K562 (cell line): ENCODE results near the gene DMD. TPM values are rescaled to one million over a fixed set of nuclear protein-coding genes. Genes with fewer than 3 reads are reported as not detected.

Experiments used
- ATAC-seq: fragments of 200-7000 bp; cut with Tn5 transposase; 3 replicates; pipeline ENCODE4 v1.9.1; 2020; ENCODE audit warnings: moderate library complexity
- BruUV-seq: library from RNA; stranded (reverse); fragments of 400-500 nt; replicated peaks from 2 replicates; lab custom pipeline; 2021; lab: Mats Ljungman, UMichigan
- CTCF ChIA-PET: fragments of 300-600 bp; formaldehyde crosslinking; extraction: SDS; loops from one replicate; lab custom pipeline; 2021; ENCODE audit warnings: low intra/inter-chr PET ratio; lab: Yijun Ruan, JAX
- POLR2A ChIA-PET: fragments of 300-600, 350-650 bp; sonication (Branson Sonifier 250); formaldehyde crosslinking; extraction: SDS; loops from one replicate; lab custom pipeline; 2021; ENCODE audit warnings: antibody characterized with exemption, inconsistent platforms; lab: Yijun Ruan, JAX
- DNase-seq, 4 experiments: peaks; one replicate each; pipeline versions ENCODE4 v3.0.0 to v3.0.0-alpha.2; 2011 to 2018; ENCODE audit warnings: low spot score in 3 of 4, mixed read lengths in 3 of 4; ENCODE audit errors: extremely low read depth in 1 of 4
- FAIRE-seq: peaks from 2 replicates; lab custom pipeline; 2011; peaks lifted over from hg19 to GRCh38; lab: Jason Lieb, UNC
- H2AFZ ChIP-seq: 2 replicates; pipeline ENCODE4 v1.6.0; 2011; ENCODE audit warnings: low read depth, low read length, control low read depth, inconsistent platforms
- H3K27ac ChIP-seq: fragments of 200-600 bp; 3 replicates; pipeline ENCODE4 v1.8.0; 2011; ENCODE audit warnings: low read depth, mild to moderate bottlenecking, control low read depth, inconsistent platforms, low read length, moderate library complexity, mixed read lengths; ENCODE audit errors: extremely low read depth
- H3K27me3 ChIP-seq, 2 experiments: fragments of 300-600 bp in 1 of 2; 2 replicates in 1 of 2; 3 replicates in 1 of 2; pipeline versions ENCODE4 v1.6.0 to v1.8.0; 2011; ENCODE audit warnings: inconsistent platforms in 2 of 2, low read length in 2 of 2, mild to moderate bottlenecking in 1 of 2, mixed read lengths in 1 of 2, moderate library complexity in 1 of 2; ENCODE audit not compliant: control insufficient read depth in 2 of 2, insufficient read depth in 2 of 2
- H3K36me3 ChIP-seq: fragments of 300-600 bp; 3 replicates; pipeline ENCODE4 v1.8.0; 2011; ENCODE audit warnings: mild to moderate bottlenecking, low read length, inconsistent platforms; ENCODE audit not compliant: control insufficient read depth, insufficient read depth
- H3K4me1 ChIP-seq, 2 experiments: fragments of 200-600 bp in 1 of 2; replicated peaks in 1 of 2; 2 replicates in 1 of 2; 3 replicates in 1 of 2; pipeline versions ENCODE4 v1.5.1 to v1.8.0; 2011; ENCODE audit warnings: inconsistent platforms in 2 of 2, low read length in 2 of 2, mild to moderate bottlenecking in 1 of 2, mixed read lengths in 1 of 2, moderate library complexity in 1 of 2; ENCODE audit not compliant: control insufficient read depth in 2 of 2, insufficient read depth in 2 of 2
- H3K4me2 ChIP-seq: 2 replicates; pipeline ENCODE4 v1.6.1; 2011; ENCODE audit warnings: low read length, control low read depth, inconsistent platforms, mixed read lengths; ENCODE audit not compliant: insufficient read depth
- H3K4me3 ChIP-seq: fragments of 200-600 bp; sonication (generic), shearing (Covaris generic); 2 replicates; pipeline ENCODE4 v1.5.1; 2016; ENCODE audit warnings: control low read depth, inconsistent platforms
- H3K79me2 ChIP-seq: fragments of 200-600 bp; 3 replicates; pipeline ENCODE4 v1.8.0; 2011; ENCODE audit warnings: low read length, inconsistent platforms; ENCODE audit not compliant: control insufficient read depth, insufficient read depth
- H3K9ac ChIP-seq, 2 experiments: 2 replicates each; pipeline versions ENCODE4 v1.6.0 to v1.6.1; 2011; ENCODE audit warnings: low read depth in 2 of 2, low read length in 2 of 2, control low read depth in 1 of 2, inconsistent platforms in 1 of 2, mild to moderate bottlenecking in 1 of 2, mixed read lengths in 1 of 2; ENCODE audit not compliant: insufficient read depth in 1 of 2
- H3K9me1 ChIP-seq: one replicate; pipeline ENCODE4 v1.6.0; 2011; ENCODE audit warnings: inconsistent platforms, mild to moderate bottlenecking, low read length, moderate library complexity; ENCODE audit not compliant: control insufficient read depth, insufficient read depth
- H3K9me3 ChIP-seq: replicated peaks from 2 replicates; pipeline ENCODE4 v1.5.1; 2011; ENCODE audit warnings: low read depth, low read length, inconsistent platforms; ENCODE audit not compliant: control insufficient read depth, insufficient read depth
- H4K20me1 ChIP-seq: replicated peaks from 2 replicates; pipeline ENCODE4 v1.6.1; 2011; ENCODE audit warnings: low read length, inconsistent platforms, mixed read lengths; ENCODE audit not compliant: control insufficient read depth, insufficient read depth
- NFIC ChIP-seq: fragments of 450-650 bp; IDR thresholded peaks from 2 replicates; pipeline ENCODE4 v1.6.1; 2017; ENCODE audit warnings: mild to moderate bottlenecking, inconsistent platforms
- NFIX ChIP-seq: fragments of 250-450 bp; sonication (Bioruptor Pico); IDR thresholded peaks from 2 replicates; pipeline ENCODE4 v1.4.0; 2020; ENCODE audit warnings: low read depth, mild to moderate bottlenecking, moderate library complexity
- RNF219 ChIP-seq: fragments of 250-450 bp; sonication (Bioruptor Pico); IDR thresholded peaks from 2 replicates; pipeline ENCODE4 v1.5.0; 2022; ENCODE audit warnings: mild to moderate bottlenecking
- ZBTB34 ChIP-seq: fragments of 250-450 bp; sonication (Bioruptor Pico); IDR thresholded peaks from 2 replicates; pipeline ENCODE4 v1.8.0; 2021; ENCODE audit warnings: mild to moderate bottlenecking, moderate library complexity
- in situ Hi-C: fragments of 300-500 bp; cut with MboI; formaldehyde crosslinking; loops from 4 replicates; pipeline ENCODE4 v1.15.0; 2018; ENCODE audit warnings: inconsistent platforms, mixed read lengths
- intact Hi-C: fragments of 100-400 bp; cut with micrococcal nuclease; formaldehyde crosslinking; loops from 2 replicates; pipeline ENCODE4 v1.14.2; 2022
- polyA plus RNA-seq, 8 experiments: library from polyadenylated mRNA; depleted of rRNA in 4 of 8; stranded (reverse) in 5 of 8; unstranded in 3 of 8; fragments of >200 nt; fragmentation: Nextera tagmentation in 2 of 8; fragmentation: Illumina TruSeq in 1 of 8; extraction: Ambion mirVana in 2 of 8; extraction: Trizol in 1 of 8; gene quantifications; 2 replicates each; pipeline versions ENCODE4 v1.2.1 to v1.2.3, GENCODE V29; 2011 to 2014; ENCODE audit warnings: inconsistent platforms in 1 of 8, missing spikeins in 1 of 8
- total RNA-seq, 7 experiments: library from RNA; depleted of rRNA in 6 of 7; stranded (reverse); fragments of >200 nt in 6 of 7; fragmentation: Illumina TruSeq in 2 of 7; extraction: Trizol in 2 of 7; gene quantifications; 2 replicates each; pipeline versions ENCODE4 v1.2.1 to v1.2.3, GENCODE V29; 2011 to 2021; ENCODE audit warnings: low replicate concordance in 1 of 7

DMD gene
- total and polyA plus RNA-seq, 9 of the 15 experiments (the other 6 are each of a cell fraction or from before 2014, with no cell fraction given) = 3.8 to 20.4 (median 11.4) TPM

GRCh38 chrX:31656013-31656412 lies 1555.3 kb downstream of the DMD start:
- FAIRE-seq (no peak), ATAC-seq (no peak), DNase-seq (no peak)
- no peaks in the 10 kb centered on the region for H4K20me1 ChIP-seq
- H3K4me1 ChIP-seq = no peaks in the 10 kb centered on the region; a peak in 1 of 5 replicates
- H3K36me3 ChIP-seq = no peaks in the 10 kb centered on the region
- no peak overlapping the region for H3K4me3 ChIP-seq
- H3K27ac ChIP-seq = no peak overlapping the region
- H3K79me2 ChIP-seq = no peaks in the 10 kb centered on the region
- in situ Hi-C loops = loop anchor here (25.0 kb wide), 1 partner anchor 619 kb away; no protein-coding TSS in a partner anchor
- intact Hi-C loops = loop anchor here (5.0 kb wide), 2 partner anchors 619 to 919 kb away; no protein-coding TSS in a partner anchor
- BruUV-seq = no TSS peak
- H3K9ac ChIP-seq = no peak overlapping the region
- H2AFZ ChIP-seq = no peak overlapping the region
- H3K27me3 ChIP-seq = no peaks in the 10 kb centered on the region
- POLR2A ChIA-PET = no interaction called here
- CTCF ChIA-PET = no interaction called here
- no peak overlapping the region for H3K4me2 ChIP-seq
- no peaks in the 10 kb centered on the region for H3K9me3 ChIP-seq
- peak; percentile 55 for TF ChIP-seq NFIX (CRISPR knock-in tag)
- TF ChIP-seq ZBTB34 (CRISPR knock-in tag) = no peak
- peak; percentile 85 for TF ChIP-seq NFIC
- H3K9me1 ChIP-seq = no peaks in the 10 kb centered on the region

GRCh38 chrX:31653422-31653821 lies 1557.9 kb downstream of the DMD start:
- no peak for FAIRE-seq
- H3K27ac ChIP-seq = no peak overlapping the region
- H3K4me1 ChIP-seq = no peaks in the 10 kb centered on the region
- intact Hi-C loops = no loop called here
- no peak for TF ChIP-seq RNF219 (CRISPR knock-in tag)
- TF ChIP-seq, all 486 proteins: peak for 0
- H3K36me3 ChIP-seq = no peaks in the 10 kb centered on the region
- no peaks in the 10 kb centered on the region for H3K9me1 ChIP-seq
- ChIA-PET POLR2A (no interaction called here), CTCF (no interaction called here)
- DNase-seq (no peak), ATAC-seq (no peak)
- BruUV-seq = no TSS peak
- H3K4me3 ChIP-seq = no peak overlapping the region
- no peak overlapping the region for H3K4me2 ChIP-seq
- no peak overlapping the region for H3K9ac ChIP-seq
- no peaks in the 10 kb centered on the region for H3K9me3 ChIP-seq
- H4K20me1 ChIP-seq = no peaks in the 10 kb centered on the region
- H2AFZ ChIP-seq = no peak overlapping the region
- in situ Hi-C loops = loop anchor here (25.0 kb wide), 1 partner anchor 616 kb away; no protein-coding TSS in a partner anchor
- no peaks in the 10 kb centered on the region for H3K79me2 ChIP-seq
- H3K27me3 ChIP-seq = no peaks in the 10 kb centered on the region
